GM18951 (cell line): ENCODE results near the gene RANBP3.
"Not testable (repeated sequence)": the region's sequence is repeated elsewhere in the genome, so short reads cannot be mapped to it uniquely, and the experiment has no call there.

Source experiments
- POLR2A ChIP-seq: IDR thresholded peaks from 4 replicates; pipeline ENCODE4 v1.6.1; 2011; ENCODE audit warnings: mild to moderate bottlenecking; ENCODE audit not compliant: insufficient read length, insufficient read depth; ENCODE audit errors: extremely low read depth
- in situ Hi-C: fragments of 300-500 bp; cut with MboI; formaldehyde crosslinking; loops from one replicate; pipeline ENCODE4 v1.12.0; 2022; ENCODE audit warnings: low sequenced_read_pairs, mixed read lengths, inconsistent platforms; ENCODE audit not compliant: unreplicated experiment

RANBP3 gene

DNA sequence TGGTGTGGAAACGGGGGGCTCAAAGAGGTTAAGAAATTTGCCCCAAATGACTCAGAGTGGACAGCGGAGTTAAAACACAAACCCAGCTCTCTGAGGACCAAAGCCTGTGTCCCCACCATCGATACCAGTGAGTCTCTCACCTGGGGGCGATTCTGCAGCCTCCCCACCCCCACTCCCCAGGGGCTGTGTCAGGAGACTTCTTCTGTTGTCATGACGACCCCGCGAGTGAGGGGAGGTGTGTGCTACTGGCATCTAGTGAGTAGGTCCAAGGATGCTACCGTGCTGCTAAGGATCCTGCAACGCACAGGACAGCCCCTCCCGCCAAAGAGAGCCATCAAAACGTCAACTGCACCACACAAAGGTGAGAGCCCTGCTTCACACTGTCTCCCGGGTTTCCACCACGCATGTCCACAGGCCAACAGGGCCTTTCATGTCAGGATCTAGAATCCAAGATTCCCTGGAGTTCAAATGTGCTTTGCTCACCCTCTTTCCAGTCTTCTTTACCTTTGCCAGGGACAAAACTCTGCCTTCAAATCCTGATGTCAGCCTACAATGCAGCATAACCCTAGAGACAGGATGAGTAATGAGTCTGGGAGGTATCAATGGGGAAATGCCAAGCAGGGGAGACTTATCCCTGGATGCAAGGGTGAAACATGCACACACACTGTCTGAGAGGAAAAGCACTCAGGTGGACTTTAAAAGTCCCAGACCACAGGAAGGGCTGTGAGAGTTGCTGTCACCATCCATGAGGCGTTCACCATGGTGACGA is 3.9 kb downstream of the RANBP3 start:
- in situ Hi-C loops = no loop called here
- no peak for TF ChIP-seq POLR2A

GRCh38 chr19:5973376-5973775 is 4.6 kb downstream of the RANBP3 start:
- TF ChIP-seq POLR2A = no peak
- in situ Hi-C loops = no loop called here

- in situ Hi-C loops = no loop called here
- no peak for TF ChIP-seq POLR2A
Observed at GRCh38 chr19:5972355-5972731, 5.6 kb downstream of the RANBP3 start.

DNA sequence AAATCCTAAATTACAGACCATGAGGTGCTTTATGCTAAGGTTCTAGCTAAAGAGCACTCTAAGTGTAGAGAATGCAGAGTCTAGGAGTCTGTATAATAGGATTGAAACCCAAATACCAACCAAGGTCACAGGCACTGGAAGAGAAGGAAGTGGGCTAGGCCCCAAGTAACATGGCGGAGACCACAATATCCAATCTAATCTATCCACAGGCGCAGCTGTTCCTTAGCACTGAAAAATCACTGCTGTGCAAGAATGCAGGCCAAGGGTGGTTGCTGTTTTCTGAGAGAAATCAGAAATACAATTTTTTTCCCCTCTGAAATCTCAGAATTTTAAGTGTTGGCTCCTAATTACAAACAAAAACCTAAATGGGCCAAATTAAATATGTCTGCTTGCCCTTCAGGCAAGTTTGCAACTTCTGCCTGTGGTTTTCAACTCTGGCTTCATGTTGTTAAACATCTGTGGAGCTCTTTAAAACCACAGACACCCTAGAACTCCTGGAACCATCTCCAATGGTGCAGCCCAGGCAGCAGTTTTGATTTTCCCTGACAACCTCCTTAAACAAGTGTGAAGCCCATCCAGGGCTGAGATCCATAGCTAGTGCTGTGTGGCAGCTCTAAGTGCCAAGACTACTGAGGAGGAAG is 6.1 kb downstream of the RANBP3 start:
- TF ChIP-seq POLR2A = no peak
- in situ Hi-C loops = no loop called here

DNA sequence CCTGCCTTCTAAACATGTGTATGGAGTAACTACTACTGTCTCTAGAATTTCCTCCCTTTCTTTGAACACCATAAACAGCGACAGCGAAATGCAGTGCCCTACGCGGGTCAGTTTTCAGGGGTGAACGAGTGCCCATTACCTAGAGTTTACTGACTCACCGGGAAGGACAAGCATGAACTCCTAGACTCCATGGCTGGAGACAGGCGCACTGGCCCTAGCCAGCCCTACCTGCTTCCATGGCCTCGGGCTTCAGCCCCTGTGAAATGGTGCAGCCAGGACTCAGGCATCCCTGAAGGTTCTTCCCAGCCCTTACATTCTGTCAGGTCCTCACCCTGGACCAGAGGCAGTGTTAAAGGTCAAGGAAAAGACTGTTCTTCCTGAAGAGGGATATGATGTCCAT is 8.5 kb downstream of the RANBP3 start:
- in situ Hi-C loops = no loop called here

DNA sequence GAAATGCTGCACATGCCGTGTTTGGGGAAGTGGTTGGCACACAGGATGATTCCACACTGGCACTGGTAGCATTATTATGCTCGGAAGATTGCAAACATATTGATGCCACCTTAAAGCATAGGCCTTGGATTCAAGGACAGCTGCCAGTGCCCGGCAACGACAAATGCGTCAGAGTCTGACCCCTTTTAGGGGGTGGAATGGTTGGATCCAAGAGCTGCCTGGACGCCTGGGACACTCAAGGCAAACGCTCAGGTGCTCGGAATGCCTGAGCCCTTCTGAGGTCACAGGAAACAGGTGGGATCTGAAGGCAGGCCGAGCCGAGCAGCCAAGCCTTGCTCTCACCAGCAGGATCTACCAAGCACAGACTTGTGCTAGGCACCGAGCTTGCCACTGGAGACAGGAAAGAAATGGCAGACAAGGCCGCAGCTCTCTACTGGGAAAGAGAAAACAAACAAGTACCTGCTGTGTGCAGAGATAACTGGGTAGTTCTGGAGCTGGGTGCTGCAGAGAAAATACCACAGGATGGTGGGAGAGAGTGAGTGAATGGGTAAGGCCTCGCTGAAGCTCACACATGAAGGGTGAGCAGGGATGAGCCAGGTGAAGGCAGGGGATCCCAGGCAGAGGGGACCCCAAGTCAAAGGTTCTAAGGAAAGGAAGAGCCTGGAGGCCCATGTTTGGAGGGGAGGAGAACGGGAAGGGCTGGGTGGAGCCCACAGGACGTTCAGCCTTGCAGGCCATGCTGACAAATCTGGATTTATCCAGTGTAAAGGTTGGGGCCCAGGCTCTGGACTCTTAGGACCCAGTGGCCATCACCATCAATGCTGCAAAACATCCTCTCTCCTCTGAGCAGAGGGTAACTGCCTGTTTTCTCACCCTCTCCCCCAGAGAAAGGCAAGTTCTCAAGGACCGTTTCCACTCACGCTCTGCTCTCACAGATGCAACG is 9.2 kb downstream of the RANBP3 start:
- no peak for TF ChIP-seq POLR2A
- in situ Hi-C loops = no loop called here

More for the DNA sequence above, 8.5 kb downstream of the RANBP3 start:
- no peak for TF ChIP-seq POLR2A

GRCh38 chr19:5967994-5968430 is 9.9 kb downstream of the RANBP3 start:
- in situ Hi-C loops = no loop called here
- TF ChIP-seq POLR2A = no peak

GRCh38 chr19:5967571-5967970 is 10.4 kb downstream of the RANBP3 start:
- in situ Hi-C loops = no loop called here
- no peak for TF ChIP-seq POLR2A

DNA sequence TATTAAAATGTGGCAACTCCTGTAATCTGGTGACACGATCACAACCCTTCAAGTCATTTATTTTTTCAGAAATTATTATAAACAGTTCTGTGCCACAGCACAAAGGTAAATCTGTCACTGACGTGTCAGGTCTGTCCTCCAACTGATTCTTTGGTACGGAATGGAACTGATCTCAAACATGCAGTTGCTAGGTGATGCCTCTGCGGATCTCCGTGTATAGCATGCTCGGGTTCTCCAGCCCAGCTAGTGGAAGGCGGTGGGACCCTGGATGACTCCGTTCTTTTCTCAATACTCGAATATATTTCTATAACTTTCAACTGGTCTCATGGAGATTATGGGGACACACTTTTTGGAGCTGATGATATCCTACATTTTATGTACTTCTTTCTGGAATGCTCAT is 11.0 kb downstream of the RANBP3 start:
- in situ Hi-C loops = no loop called here
- TF ChIP-seq POLR2A = no peak

- TF ChIP-seq POLR2A = no peak
- in situ Hi-C loops = no loop called here
Observed at GRCh38 chr19:5966215-5966614, 11.7 kb downstream of the RANBP3 start.

DNA sequence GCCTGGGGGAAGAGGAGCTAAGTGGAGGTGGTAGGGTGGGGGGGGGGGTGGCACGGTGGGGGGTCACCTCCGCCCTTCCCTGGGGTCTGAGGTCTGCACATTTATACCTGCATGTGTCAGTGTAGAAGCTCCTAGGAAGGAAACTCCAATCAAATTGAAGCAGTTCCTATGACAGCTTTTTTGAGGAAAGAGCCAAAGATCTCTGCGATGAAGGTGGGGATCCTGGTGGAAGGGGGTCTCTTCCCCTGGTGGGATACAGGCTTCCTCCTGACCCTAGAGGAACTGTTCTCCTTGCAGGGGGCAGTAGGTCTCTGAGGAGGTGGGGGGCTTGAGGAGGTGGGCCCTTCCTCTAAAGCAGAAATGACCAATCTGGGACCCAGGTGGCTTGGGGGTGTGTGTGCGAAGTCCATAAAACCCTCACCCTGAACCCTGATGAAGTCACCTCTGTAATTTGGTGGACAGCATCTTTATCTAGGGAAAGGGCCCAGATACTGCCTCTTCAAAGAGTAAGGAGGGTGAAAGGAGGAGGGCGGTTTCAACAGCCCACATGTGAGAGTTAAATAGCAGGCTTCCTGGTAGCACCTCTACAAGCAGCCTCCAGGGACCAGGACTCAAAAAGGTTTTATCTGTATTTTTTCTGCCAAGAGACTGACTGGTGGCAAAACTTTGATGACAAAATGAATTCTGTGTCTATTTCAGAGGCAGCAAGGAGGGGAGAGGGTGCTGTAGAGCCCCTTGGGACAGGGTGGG is 12.9 kb downstream of the RANBP3 start:
- no peak for TF ChIP-seq POLR2A
- in situ Hi-C loops = no loop called here

- in situ Hi-C loops = no loop called here
- no peak for TF ChIP-seq POLR2A
Observed at GRCh38 chr19:5963855-5964254, 14.1 kb downstream of the RANBP3 start.

GRCh38 chr19:5963259-5963658 is 14.7 kb downstream of the RANBP3 start:
- in situ Hi-C loops = not testable (repeated sequence)
